GM12878 (cell line): ENCODE data around the gene ZCCHC2. TPM values are rescaled to one million over a fixed set of nuclear protein-coding genes. Genes with fewer than 3 reads are reported as not detected.
A peak's percentile ranks its signal among the peaks of the same experiment; 100 is the strongest.

ENCODE experiments used
- ATAC-seq: fragments of 200-7000 bp; cut with Tn5 transposase; 3 replicates; pipeline ENCODE4 v1.9.1; 2020; ENCODE audit warnings: mild to moderate bottlenecking, moderate library complexity
- BruUV-seq: library from RNA; stranded (reverse); fragments of 400-500 nt; replicated peaks from 2 replicates; lab custom pipeline; 2021; lab: Mats Ljungman, UMichigan
- CTCF ChIA-PET: fragments of 300-600 bp; sonication (Branson Sonifier 250); formaldehyde crosslinking; extraction: SDS; loops from one replicate; lab custom pipeline; 2021; ENCODE audit warnings: inconsistent platforms; lab: Yijun Ruan, JAX
- POLR2A ChIA-PET: fragments of 350-600 bp; formaldehyde crosslinking; extraction: SDS; loops from one replicate; lab custom pipeline; 2021; ENCODE audit warnings: inconsistent platforms; lab: Charles Lee
- RAD21 ChIA-PET: fragments of 300-600 bp; sonication (Branson Sonifier 250); formaldehyde crosslinking; loops from one replicate; lab custom pipeline; 2023; ENCODE audit warnings: antibody characterized with exemption; ENCODE audit not compliant: unreplicated experiment; lab: Charles Lee
- SMC1A ChIA-PET: fragments of 300-600 bp; sonication (Branson Sonifier 250); formaldehyde crosslinking; loops from one replicate; lab custom pipeline; 2023; ENCODE audit not compliant: unreplicated experiment, uncharacterized antibody; lab: Charles Lee
- DNase-seq: peaks from one replicate; pipeline ENCODE4 v3.0.0-alpha.2; 2011; ENCODE audit warnings: low read depth, low spot score
- FAIRE-seq: peaks from 3 replicates; lab custom pipeline; 2011; peaks lifted over from hg19 to GRCh38; lab: Jason Lieb, UNC
- H2AFZ ChIP-seq: 2 replicates; pipeline ENCODE4 v1.6.0; 2011; ENCODE audit warnings: low read depth, low read length, control low read depth; ENCODE audit not compliant: control insufficient read depth
- H3K27ac ChIP-seq: 2 replicates; pipeline ENCODE4 v1.5.1; 2011; ENCODE audit warnings: control low read depth; ENCODE audit not compliant: control insufficient read depth, insufficient read depth
- H3K27me3 ChIP-seq, 2 experiments: replicated peaks in 1 of 2; 2 replicates each; pipeline versions ENCODE4 v1.6.0 to v1.6.1; 2011; ENCODE audit warnings: low read length in 1 of 2; ENCODE audit not compliant: control insufficient read depth in 2 of 2, insufficient read depth in 2 of 2
- H3K36me3 ChIP-seq, 2 experiments: 2 replicates each; pipeline ENCODE4 v1.5.1; 2011; ENCODE audit warnings: low read length in 1 of 2; ENCODE audit not compliant: control insufficient read depth in 2 of 2, insufficient read depth in 2 of 2
- H3K4me1 ChIP-seq: 2 replicates; pipeline ENCODE4 v1.6.1; 2011; ENCODE audit warnings: mild to moderate bottlenecking, low read length, moderate library complexity, mixed read lengths; ENCODE audit not compliant: control insufficient read depth, insufficient read depth
- H3K4me2 ChIP-seq: 2 replicates; pipeline ENCODE4 v1.6.0; 2011; ENCODE audit warnings: control low read depth; ENCODE audit not compliant: control insufficient read depth, insufficient read depth
- H3K4me3 ChIP-seq: fragments of 200-600 bp; sonication (generic); 2 replicates; pipeline ENCODE4 v1.5.1; 2016
- H3K79me2 ChIP-seq: 2 replicates; pipeline ENCODE4 v1.6.0; 2011; ENCODE audit warnings: low read length; ENCODE audit not compliant: control insufficient read depth, insufficient read depth
- H3K9ac ChIP-seq: 2 replicates; pipeline ENCODE4 v1.8.0; 2011; ENCODE audit warnings: low read length, control low read depth, mixed read lengths; ENCODE audit not compliant: control insufficient read depth, insufficient read depth
- H3K9me3 ChIP-seq: replicated peaks from 3 replicates; pipeline ENCODE4 v1.5.1; 2011; ENCODE audit warnings: mild to moderate bottlenecking, low read length; ENCODE audit not compliant: control insufficient read depth, insufficient read depth
- H4K20me1 ChIP-seq: 2 replicates; pipeline ENCODE4 v1.6.0; 2011; ENCODE audit not compliant: control insufficient read depth, insufficient read depth
- ETV6 ChIP-seq, 2 experiments: fragments of 450-650 bp in 1 of 2; IDR thresholded peaks in 1 of 2; conservative IDR thresholded peaks in 1 of 2; 2 replicates each; pipeline ENCODE4 v1.6.1; 2014; ENCODE audit warnings: antibody characterized with exemption in 1 of 2, borderline replicate concordance in 1 of 2, low read depth in 1 of 2, mild to moderate bottlenecking in 1 of 2, moderate library complexity in 1 of 2
- NR2F1 ChIP-seq: fragments of 450-650 bp; conservative IDR thresholded peaks from 2 replicates; pipeline ENCODE4 v1.6.1; 2017; ENCODE audit warnings: mild to moderate bottlenecking
- NRF1 ChIP-seq: conservative IDR thresholded peaks from 2 replicates; pipeline ENCODE4 v1.6.1; 2011; ENCODE audit warnings: mild to moderate bottlenecking, low read depth, low read length, improper control_type of control experiment
- WGBS: methylation state at CpG from one replicate; pipeline ENCODE4 v1.1.6; 2016; ENCODE audit warnings: low lambda C conversion rate; ENCODE audit not compliant: insufficient replicate concordance, insufficient coverage; ENCODE audit errors: missing lambda C conversion rate; 5-methylcytosine and 5-hydroxymethylcytosine counted together
- in situ Hi-C: fragments of 300-500 bp; cut with MboI; formaldehyde crosslinking; loops from 9 replicates; pipeline ENCODE4 v1.14.3; 2018; ENCODE audit warnings: mixed read lengths
- intact Hi-C: fragments of 100-400 bp; cut with micrococcal nuclease; formaldehyde crosslinking; loops from one replicate; pipeline ENCODE4 v1.14.2; 2022; ENCODE audit not compliant: unreplicated experiment
- polyA plus RNA-seq, 11 experiments: library from polyadenylated mRNA; depleted of rRNA in 4 of 11; unstranded in 6 of 11; stranded (reverse) in 5 of 11; fragments of >200 nt; fragmentation: Nextera tagmentation in 4 of 11; fragmentation: Illumina TruSeq in 1 of 11; extraction: Ambion mirVana in 4 of 11; extraction: Trizol in 1 of 11; gene quantifications; 1 replicate in 1 of 11; 2 replicates in 10 of 11; pipeline versions ENCODE4 v1.2.1 to v1.2.3, GENCODE V29; 2011 to 2016; ENCODE audit warnings: inconsistent platforms in 2 of 11, missing spikeins in 2 of 11, low read depth in 1 of 11
- total RNA-seq, 4 experiments: library from RNA; depleted of rRNA in 3 of 4; stranded (reverse); fragments of >200 nt in 3 of 4; fragmentation: Illumina TruSeq in 1 of 4; extraction: Trizol in 1 of 4; gene quantifications; 2 replicates each; pipeline versions ENCODE4 v1.2.1 to v1.2.3, GENCODE V29; 2013 to 2021

Gene ZCCHC2
- total and polyA plus RNA-seq, 10 of the 15 experiments (the other 5 are each of a cell fraction or from before 2014, with no cell fraction given), result 1.7 to 17.4 (median 8.6) TPM

DNA sequence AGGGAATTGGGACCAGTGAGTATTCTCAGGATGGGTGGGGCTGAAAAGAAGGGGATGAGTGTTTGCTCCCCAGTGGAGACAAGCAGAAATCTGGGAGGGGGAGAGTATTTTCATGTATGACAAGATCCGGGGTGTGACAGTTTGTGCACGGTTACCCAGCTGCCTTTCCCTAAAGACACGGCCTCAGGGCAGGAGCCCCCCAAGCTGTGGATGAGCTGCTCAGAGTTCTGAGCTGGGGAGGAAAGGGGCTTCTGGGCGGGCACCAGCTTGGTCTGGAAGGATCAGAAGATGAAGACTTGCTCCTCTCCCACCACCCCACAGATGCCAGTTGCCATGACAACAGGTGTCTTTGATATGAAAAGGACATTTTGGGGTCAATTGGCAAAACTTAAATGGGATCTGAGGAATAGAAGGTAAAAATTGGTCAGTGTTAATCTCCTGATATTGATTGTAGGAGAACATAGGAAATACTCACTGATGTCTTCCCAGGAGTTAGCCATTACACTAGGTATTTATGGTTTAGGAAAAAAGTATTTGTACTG, 29.2 kb downstream of the ZCCHC2 start:
- Histone ChIP-seq H3K27ac (no peak overlapping the region), H3K4me2 (no peak overlapping the region), H4K20me1 (no peaks in the 10 kb centered on the region), H3K27me3 (no peaks in the 10 kb centered on the region), H3K4me1 (0 out of 2 replicates have a peak, but pooled peaks cover 6% of the 10 kb centered on the region), H2AFZ (no peak overlapping the region), H3K4me3 (no peak overlapping the region), H3K9ac (no peak overlapping the region), H3K9me3 (no peaks in the 10 kb centered on the region), H3K36me3 (peaks cover 8 to 21% of the 10 kb centered on the region in 2 experiments), H3K79me2 (no peaks in the 10 kb centered on the region)
- FAIRE-seq (no peak), DNase-seq (no peak), ATAC-seq (no peak)
- RAD21 ChIA-PET, result interaction anchor here (0.7 kb wide), 1 partner anchor 126 kb away, joined by 3 read pairs; no protein-coding TSS in a partner anchor
- intact Hi-C loops, result no loop called here
- no TSS peak for BruUV-seq
- in situ Hi-C loops, result no loop called here
- CTCF ChIA-PET, result interaction anchor here (0.9 to 1.4 kb wide), 5 partner anchors 13 to 887 kb away, joined by 3 to 4 read pairs (median 4); no protein-coding TSS in a partner anchor
- 99% methylated on average over 4 of the region's 4 CpGs for WGBS
- no peak for TF ChIP-seq NRF1
- SMC1A ChIA-PET, result interaction anchor here (1.0 to 1.4 kb wide), 4 partner anchors 19 to 32 kb away, joined by 3 read pairs; no protein-coding TSS in a partner anchor
- POLR2A ChIA-PET, result interaction anchor here (0.6 to 1.0 kb wide), 2 partner anchors 74 to 275 kb away, joined by 3 read pairs; no protein-coding TSS in a partner anchor

GRCh38 chr18:62554061-62554815, 31.4 kb downstream of the ZCCHC2 start:
- intact Hi-C loops, result no loop called here
- 85% methylated on average over 6 of the region's 6 CpGs for WGBS
- ChIA-PET RAD21 (interaction anchor here (1.5 kb wide), 1 partner anchor 128 kb away, joined by 3 read pairs; no protein-coding TSS in a partner anchor), POLR2A (no interaction called here), SMC1A (no interaction called here), CTCF (no interaction called here)
- Histone ChIP-seq H4K20me1 (no peaks in the 10 kb centered on the region), H3K36me3 (peaks cover 8 to 22% of the 10 kb centered on the region in 2 experiments), H3K4me2 (no peak overlapping the region), H2AFZ (no peak overlapping the region), H3K9ac (no peak overlapping the region), H3K4me3 (no peak overlapping the region), H3K79me2 (no peaks in the 10 kb centered on the region), H3K9me3 (no peaks in the 10 kb centered on the region), H3K27me3 (no peaks in the 10 kb centered on the region)
- FAIRE-seq, result no peak
- peak; percentile 63 for ATAC-seq
- no TSS peak for BruUV-seq
- no peak for DNase-seq
- no peak for TF ChIP-seq NR2F1
- peak in 1 of 2 experiments; percentile 31; a peak in 1 of 4 replicates for TF ChIP-seq ETV6 (conservative IDR thresholded peaks at IDR 0.05 in 1 of 2, IDR thresholded peaks at IDR 0.05 in 1 of 2; ENCODE audit: borderline replicate concordance in 1 of 2, low read depth in 1 of 2)
- TF ChIP-seq, all 136 proteins: peak for 1
- peaks cover 13% of the 10 kb centered on the region for H3K4me1 ChIP-seq
- in situ Hi-C loops, result no loop called here
- no peak overlapping the region for H3K27ac ChIP-seq
